HFFc6 (cell line): Measurements from ENCODE around the gene NAA10. TPM values are rescaled to one million over a fixed set of nuclear protein-coding genes. Genes with fewer than 3 reads are reported as not detected.

Experiments
- DNase-seq: peaks from one replicate; pipeline ENCODE4 v3.0.0-alpha.2; 2018
- H3K27ac Mint-ChIP-seq: 2 replicates; pipeline ENCODE4 v1.8.0; 2020; ENCODE audit warnings: mild to moderate bottlenecking, mixed read lengths
- H3K27me3 Mint-ChIP-seq: 2 replicates; pipeline ENCODE4 v1.8.0; 2021; ENCODE audit warnings: mild to moderate bottlenecking, moderate library complexity, mixed read lengths; ENCODE audit not compliant: insufficient read depth
- H3K36me3 Mint-ChIP-seq: 2 replicates; pipeline ENCODE4 v1.8.0; 2021; ENCODE audit warnings: low read depth, mixed read lengths
- H3K4me1 Mint-ChIP-seq: 2 replicates; pipeline ENCODE4 v1.8.0; 2020; ENCODE audit warnings: low read depth, mixed read lengths
- H3K4me3 Mint-ChIP-seq: 2 replicates; pipeline ENCODE4 v1.8.0; 2020; ENCODE audit warnings: mild to moderate bottlenecking, moderate library complexity, mixed read lengths
- H3K9me3 Mint-ChIP-seq: 2 replicates; pipeline ENCODE4 v1.8.0; 2020; ENCODE audit warnings: mild to moderate bottlenecking, mixed read lengths
- total RNA-seq, 6 experiments: library from RNA; stranded (reverse); fragmentation: NEBNext Ultra II Directional; extraction: Animal tissue kit (Norgen Biotek cat#: 25700); gene quantifications; 2 replicates in 1 of 6; 3 replicates in 5 of 6; pipeline ENCODE4 v1.2.3, GENCODE V29; 2021
- TF ChIP-seq, protein P1 (sequence below): fragments of 200-600 bp; sonication (generic); IDR thresholded peaks from 2 replicates; pipeline ENCODE4 v1.5.0; 2021; ENCODE audit warnings: antibody characterized with exemption, mild to moderate bottlenecking

NAA10 gene
- total RNA-seq, 6 experiments from 2014 or later: 130 to 160 (median 146) TPM

DNA sequence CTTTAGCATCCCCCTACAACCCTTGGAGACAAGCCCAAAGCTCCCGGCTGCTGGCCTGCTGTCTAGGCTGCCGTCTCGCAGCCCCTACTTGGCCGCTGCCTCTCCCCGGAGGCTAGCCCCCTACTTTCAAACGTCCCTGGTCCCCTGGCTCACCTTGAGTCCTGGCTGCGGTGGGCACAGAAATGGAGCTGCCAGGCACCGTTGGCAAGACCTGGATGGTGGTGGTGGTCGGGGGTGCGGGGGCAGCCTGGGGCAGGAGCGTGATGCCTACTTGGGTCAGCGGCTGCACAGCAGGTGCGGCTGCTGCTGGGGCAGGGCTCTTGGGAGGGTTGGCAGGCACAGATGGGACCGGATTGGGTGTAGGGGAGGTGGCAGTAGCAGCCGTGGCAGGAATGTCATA, 24.8 kb upstream of the NAA10 start:
- peaks cover 4% of the 10 kb centered on the region for H3K27me3 Mint-ChIP-seq
- no peak for DNase-seq
- H3K27ac Mint-ChIP-seq: no peak overlapping the region
- no peaks in the 10 kb centered on the region for H3K36me3 Mint-ChIP-seq
- no peaks in the 10 kb centered on the region for H3K9me3 Mint-ChIP-seq
- no peaks in the 10 kb centered on the region for H3K4me1 Mint-ChIP-seq
- TF ChIP-seq, protein P1, sequence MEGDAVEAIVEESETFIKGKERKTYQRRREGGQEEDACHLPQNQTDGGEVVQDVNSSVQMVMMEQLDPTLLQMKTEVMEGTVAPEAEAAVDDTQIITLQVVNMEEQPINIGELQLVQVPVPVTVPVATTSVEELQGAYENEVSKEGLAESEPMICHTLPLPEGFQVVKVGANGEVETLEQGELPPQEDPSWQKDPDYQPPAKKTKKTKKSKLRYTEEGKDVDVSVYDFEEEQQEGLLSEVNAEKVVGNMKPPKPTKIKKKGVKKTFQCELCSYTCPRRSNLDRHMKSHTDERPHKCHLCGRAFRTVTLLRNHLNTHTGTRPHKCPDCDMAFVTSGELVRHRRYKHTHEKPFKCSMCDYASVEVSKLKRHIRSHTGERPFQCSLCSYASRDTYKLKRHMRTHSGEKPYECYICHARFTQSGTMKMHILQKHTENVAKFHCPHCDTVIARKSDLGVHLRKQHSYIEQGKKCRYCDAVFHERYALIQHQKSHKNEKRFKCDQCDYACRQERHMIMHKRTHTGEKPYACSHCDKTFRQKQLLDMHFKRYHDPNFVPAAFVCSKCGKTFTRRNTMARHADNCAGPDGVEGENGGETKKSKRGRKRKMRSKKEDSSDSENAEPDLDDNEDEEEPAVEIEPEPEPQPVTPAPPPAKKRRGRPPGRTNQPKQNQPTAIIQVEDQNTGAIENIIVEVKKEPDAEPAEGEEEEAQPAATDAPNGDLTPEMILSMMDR: no peak
- H3K4me3 Mint-ChIP-seq: no peak overlapping the region

DNA sequence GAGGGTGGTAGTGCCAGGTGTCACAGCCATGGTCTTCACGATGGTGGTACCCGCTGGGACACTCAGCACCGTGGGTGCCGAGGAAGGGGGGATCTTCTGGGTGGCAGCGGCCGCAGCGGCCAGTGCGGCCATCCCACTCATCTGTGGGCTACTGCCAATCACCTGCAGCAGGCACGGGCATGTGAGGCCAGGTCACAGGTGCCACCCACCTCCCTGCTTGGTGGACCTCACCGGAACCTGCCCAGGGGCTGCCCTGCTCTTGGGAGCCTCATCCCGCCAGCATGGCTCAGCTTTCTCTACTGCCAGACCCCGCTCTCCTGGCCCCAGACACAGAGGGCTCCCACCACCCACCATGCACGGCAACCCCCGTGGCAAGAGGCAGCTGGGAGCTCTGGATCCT, 23.8 kb upstream of the NAA10 start:
- Mint-ChIP-seq H3K4me3 (no peak overlapping the region), H3K36me3 (no peaks in the 10 kb centered on the region; the same call in 1 of the 2 replicates), H3K4me1 (no peaks in the 10 kb centered on the region), H3K27me3 (peaks cover 10% of the 10 kb centered on the region), H3K9me3 (no peaks in the 10 kb centered on the region), H3K27ac (no peak overlapping the region)
- TF ChIP-seq, protein P1: no peak
- DNase-seq: no peak

DNA sequence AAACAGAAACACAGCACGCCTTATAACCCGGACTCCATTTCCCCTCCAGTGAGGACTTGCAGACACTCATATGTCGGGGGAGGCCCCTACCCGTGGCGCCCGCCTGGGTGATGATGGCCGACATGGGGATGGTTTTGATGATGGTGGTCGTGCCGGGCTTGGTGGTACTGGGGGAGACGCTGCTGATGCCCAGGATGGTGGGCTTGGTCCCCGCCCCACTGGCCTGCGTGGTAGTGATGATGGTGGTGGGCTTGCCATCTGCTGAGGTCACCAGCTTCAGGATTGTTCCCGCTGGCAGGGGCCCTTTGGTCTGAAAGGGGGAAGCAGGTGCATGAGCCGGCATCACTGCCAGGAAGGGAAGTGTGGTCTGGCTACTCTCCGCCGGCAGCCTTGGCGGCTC, 22.4 kb upstream of the NAA10 start:
- Mint-ChIP-seq H3K4me1 (no peaks in the 10 kb centered on the region), H3K27ac (no peak overlapping the region), H3K36me3 (no peaks in the 10 kb centered on the region; the same call in 1 of the 2 replicates), H3K4me3 (no peak overlapping the region), H3K27me3 (peaks cover 10% of the 10 kb centered on the region), H3K9me3 (no peaks in the 10 kb centered on the region)
- TF ChIP-seq, protein P1: no peak
- no peak for DNase-seq

DNA sequence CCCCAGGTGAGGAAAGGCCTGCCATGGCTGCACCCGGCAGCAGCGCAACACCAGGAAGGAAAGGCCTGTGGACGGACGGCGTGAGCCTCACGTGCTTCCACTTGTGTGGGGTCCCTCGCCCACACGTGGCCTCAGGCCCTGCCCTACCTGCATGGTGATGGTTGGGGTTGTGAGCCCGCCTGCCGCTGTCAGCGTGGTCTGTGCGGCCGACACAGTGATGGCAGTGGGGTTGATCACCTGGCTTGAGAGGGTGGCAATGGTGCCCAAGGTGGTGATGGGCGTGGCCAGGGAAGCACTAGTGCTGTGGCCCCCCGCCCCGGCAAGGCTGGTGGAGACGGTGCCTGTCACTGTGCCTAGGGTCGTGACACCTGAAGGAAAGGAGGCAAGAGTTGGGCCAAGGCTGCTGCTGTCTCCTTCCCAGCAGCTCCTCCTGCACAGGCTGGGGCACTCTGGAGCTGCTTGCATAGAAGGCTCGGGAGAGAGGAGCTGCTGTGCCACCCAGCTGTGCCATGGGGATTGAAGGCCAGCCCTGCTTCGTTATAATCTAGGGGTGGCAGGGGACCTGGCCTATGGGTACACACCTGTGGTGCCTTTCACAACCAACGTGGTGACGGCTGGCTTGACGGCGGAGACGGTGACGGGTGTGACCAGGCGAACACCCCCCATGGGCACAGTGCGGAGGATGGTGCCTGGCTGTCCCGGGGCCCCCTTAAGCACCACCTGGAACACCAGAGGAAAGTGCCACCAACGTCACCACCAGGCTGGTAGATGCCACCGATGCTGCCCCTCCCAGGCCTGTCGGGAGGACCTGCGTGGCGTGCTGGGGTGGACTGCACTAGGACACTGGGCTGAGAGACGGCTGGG, 21.4 kb upstream of the NAA10 start:
- H3K4me1 Mint-ChIP-seq: no peaks in the 10 kb centered on the region
- H3K27me3 Mint-ChIP-seq: peaks cover 10% of the 10 kb centered on the region
- H3K9me3 Mint-ChIP-seq: no peaks in the 10 kb centered on the region
- H3K27ac Mint-ChIP-seq: no peak overlapping the region
- no peaks in the 10 kb centered on the region; the same call in 1 of the 2 replicates for H3K36me3 Mint-ChIP-seq
- no peak overlapping the region for H3K4me3 Mint-ChIP-seq
- TF ChIP-seq, protein P1: no peak
- DNase-seq: no peak

DNA sequence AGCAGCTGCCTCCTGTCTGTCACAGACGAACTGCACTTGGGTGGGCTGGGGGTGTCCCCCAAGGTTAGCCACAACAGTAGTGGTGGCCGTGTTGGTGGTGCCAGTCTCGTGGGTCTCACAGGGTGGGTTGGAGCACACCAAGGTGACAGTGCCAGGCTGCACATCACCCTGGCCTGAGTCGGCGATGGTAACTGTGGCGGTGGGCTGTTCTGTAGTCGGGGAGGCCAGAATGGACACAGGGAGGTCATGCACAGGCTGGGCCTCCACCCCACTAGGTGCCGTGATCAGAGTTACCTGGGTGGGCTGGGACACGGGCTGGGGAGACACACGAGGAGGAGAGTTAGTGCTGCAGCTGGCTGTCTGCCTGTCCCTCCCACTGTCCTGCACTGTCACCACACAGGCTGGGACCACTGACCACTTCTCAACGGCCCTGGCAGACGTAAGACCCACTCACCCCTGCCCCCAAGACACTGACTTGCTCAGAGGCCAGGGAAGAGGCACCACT, 20.4 kb upstream of the NAA10 start:
- Mint-ChIP-seq H3K27me3 (peaks cover 8% of the 10 kb centered on the region), H3K36me3 (no peaks in the 10 kb centered on the region; the same call in 1 of the 2 replicates), H3K27ac (no peak overlapping the region)

More for the DNA sequence above, 20.4 kb upstream of the NAA10 start:
- TF ChIP-seq, protein P1: no peak
- Mint-ChIP-seq H3K9me3 (no peaks in the 10 kb centered on the region), H3K4me1 (no peaks in the 10 kb centered on the region), H3K4me3 (no peak overlapping the region)
- no peak for DNase-seq
